ENCODE data around the gene ATP8B3. TPM values are rescaled to one million over a fixed set of nuclear protein-coding genes. Genes with fewer than 3 reads are reported as not detected.
"Not testable (repeated sequence)": the region's sequence is repeated elsewhere in the genome, so short reads cannot be mapped to it uniquely, and the experiment has no call there.

The ATP8B3 gene
- total RNA-seq, 1 donor from 2014 or later: 4.2 TPM

GRCh38 chr19:1815605-1816529 is 3.8 kb upstream of the ATP8B3 start:
- no peak for DNase-seq (ENCODE audit: low read depth)

GRCh38 chr19:1814833-1815604 is 2.9 kb upstream of the ATP8B3 start:
- DNase-seq (ENCODE audit: low read depth): no peak

- DNase-seq (ENCODE audit: low read depth): no peak
Observed at GRCh38 chr19:1814391-1814790, 2.3 kb upstream of the ATP8B3 start.

GRCh38 chr19:1813192-1814182 is 1.4 kb upstream of the ATP8B3 start:
- no peak for DNase-seq (ENCODE audit: low read depth)

GRCh38 chr19:1812426-1813191 is 533 bp upstream of the ATP8B3 start:
- peak; percentile 91 for DNase-seq (ENCODE audit: low read depth)

- peak; percentile 76 for DNase-seq (ENCODE audit: low read depth)
Observed at GRCh38 chr19:1811472-1811894, 593 bp downstream of the ATP8B3 start.

GRCh38 chr19:1810439-1811160 is 1.5 kb downstream of the ATP8B3 start:
- DNase-seq (ENCODE audit: low read depth): no peak

- DNase-seq (ENCODE audit: low read depth): no peak
Observed at GRCh38 chr19:1809678-1810077, 2.4 kb downstream of the ATP8B3 start.

- no peak for DNase-seq (ENCODE audit: low read depth)
Observed at GRCh38 chr19:1808395-1808731, 3.7 kb downstream of the ATP8B3 start.

- DNase-seq (ENCODE audit: low read depth): peak; percentile 13
Observed at GRCh38 chr19:1807695-1808394, 4.2 kb downstream of the ATP8B3 start.

GRCh38 chr19:1807030-1807694 is 4.9 kb downstream of the ATP8B3 start:
- no peak for DNase-seq (ENCODE audit: low read depth)

- DNase-seq (ENCODE audit: low read depth): no peak
Observed at GRCh38 chr19:1806184-1807029, 5.7 kb downstream of the ATP8B3 start.

- DNase-seq (ENCODE audit: low read depth): no peak
Observed at GRCh38 chr19:1805401-1806183, 6.5 kb downstream of the ATP8B3 start.

- DNase-seq (ENCODE audit: low read depth): no peak
Observed at GRCh38 chr19:1804858-1805257, 7.2 kb downstream of the ATP8B3 start.

GRCh38 chr19:1799695-1800342 is 12.3 kb downstream of the ATP8B3 start:
- DNase-seq (ENCODE audit: low read depth): no peak

- DNase-seq (ENCODE audit: low read depth): not testable (repeated sequence)
Observed at GRCh38 chr19:1797313-1797712, 14.8 kb downstream of the ATP8B3 start.

All from renal cortical epithelial cell (primary cell).